GM18519 (cell line): ENCODE data around the gene ELF2.
A peak's percentile ranks its signal among the peaks of the same experiment; 100 is the strongest.
"Not testable (repeated sequence)": the region's sequence is repeated elsewhere in the genome, so short reads cannot be mapped to it uniquely, and the experiment has no call there.

ENCODE experiments used
- ATAC-seq: cut with Tn5 transposase; IDR thresholded peaks from one replicate; pipeline ENCODE4 v1.9.1; 2021; ENCODE audit warnings: mild to moderate bottlenecking, moderate library complexity; ENCODE audit not compliant: unreplicated experiment, low FRiP score

The ELF2 gene

DNA sequence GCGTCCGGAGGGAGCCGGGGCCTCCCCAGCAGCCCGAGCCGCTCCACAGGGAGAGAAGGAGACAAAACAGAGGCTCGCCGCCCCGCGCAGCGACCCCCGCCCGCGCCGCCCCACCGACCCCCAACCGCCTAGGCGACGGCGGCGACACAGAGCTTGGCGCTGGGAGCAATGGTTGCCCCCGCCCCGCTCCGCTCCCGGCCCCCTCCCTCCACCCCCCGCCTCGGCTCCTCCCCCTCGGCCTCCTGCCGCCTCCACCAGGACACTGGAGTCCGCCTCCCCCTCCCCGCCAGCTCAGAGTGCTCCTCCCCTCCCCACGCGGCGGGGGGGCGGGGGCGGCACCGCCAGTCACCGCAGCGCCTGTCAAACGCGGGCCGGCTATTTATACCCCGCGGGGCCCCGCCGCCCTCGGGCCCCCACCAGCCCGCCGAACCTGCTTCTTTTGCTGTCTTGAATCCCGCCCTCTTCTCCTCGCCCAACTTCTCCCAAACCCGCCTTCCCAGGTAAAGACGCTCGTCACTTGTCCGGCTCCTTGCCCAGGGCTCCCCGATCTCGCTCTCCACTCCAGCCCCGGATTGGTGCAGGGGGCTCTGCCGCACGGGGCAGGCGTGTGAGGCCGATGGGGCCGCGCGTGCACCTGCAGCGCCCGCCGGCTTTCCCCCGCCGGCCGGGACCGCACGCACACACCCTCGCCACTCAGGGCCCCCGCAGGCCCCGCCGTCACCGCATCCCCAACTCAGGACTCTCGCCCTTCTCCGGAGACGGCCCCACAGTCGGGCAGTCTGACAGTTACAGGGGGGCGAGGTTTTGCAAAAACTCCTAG lies at the start of gene ELF2:
ELF2 (minus strand) TSS at position 170 of the 820 bp plus-strand sequence. CDS start 39,517 bp downstream, outside the sequence.
- ATAC-seq: peak; percentile 22

DNA sequence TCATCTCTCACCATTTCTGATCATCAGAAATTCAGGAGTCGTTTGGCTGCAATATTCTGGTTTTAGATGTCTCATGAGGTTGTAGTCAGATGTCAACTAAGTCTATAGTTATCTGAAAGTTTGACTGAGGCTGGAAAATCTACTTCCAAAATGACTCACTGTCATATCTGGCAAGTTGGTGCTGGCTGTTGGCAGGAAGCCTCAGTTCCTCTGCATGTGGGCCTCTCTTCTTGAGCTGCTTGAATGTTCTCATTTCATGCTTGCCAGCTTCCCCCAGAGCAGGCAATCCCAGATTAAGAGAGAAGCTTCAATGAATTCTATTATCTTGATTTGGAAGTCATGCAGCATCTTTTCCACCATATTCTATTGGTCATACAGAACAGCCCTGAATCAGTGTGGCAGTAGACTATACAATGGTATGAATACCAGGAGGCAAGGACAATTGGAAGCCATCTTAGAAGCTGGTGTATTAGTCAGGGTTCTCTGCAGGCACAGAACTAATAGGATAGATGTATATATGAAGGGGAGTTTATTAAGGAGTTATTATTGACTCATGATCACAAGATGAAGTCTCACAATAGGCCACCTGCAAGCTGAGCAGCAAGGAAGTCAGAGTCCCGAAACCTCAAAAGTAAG lies 46.8 kb upstream of the ELF2 start:
- no peak for ATAC-seq

DNA sequence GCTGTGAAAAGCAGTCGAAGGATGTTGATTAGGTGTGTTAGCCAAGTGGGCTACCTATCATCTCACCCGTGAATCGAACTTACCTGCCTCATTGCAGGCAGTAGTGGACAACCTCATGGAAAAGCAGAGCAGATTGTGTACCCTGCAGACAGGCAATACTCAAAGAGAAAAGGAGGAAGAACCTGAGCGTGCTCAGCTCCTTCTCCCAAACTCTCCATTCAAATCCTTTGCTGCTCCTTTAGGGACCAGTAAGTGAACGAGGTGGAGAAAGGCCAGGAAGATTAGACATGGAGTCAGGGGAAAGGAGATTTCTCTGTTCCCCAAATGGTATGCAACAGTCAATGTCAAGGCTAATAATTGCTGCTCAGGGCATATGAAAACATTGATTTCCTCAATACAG lies 45.2 kb upstream of the ELF2 start:
- no peak for ATAC-seq

DNA sequence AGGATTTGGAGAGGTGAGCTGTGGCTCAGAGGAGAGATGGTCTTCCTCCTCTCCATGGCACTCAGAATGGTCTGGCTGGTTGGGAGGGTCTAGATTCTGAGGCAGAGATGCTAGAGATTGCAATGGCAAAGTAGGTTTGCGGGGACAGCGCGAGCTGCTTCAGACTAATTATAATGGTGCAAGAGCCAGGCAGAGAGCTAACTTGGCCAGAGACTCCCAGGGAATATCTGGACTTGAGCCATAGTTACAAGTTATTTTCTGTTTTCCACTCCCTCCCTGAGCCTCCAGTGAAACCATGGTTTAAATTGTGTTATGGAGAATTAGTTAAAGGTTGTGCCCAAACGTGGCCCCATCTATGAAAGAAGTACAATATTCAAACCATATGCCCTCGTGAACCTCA lies 44.7 kb upstream of the ELF2 start:
- ATAC-seq: no peak

DNA sequence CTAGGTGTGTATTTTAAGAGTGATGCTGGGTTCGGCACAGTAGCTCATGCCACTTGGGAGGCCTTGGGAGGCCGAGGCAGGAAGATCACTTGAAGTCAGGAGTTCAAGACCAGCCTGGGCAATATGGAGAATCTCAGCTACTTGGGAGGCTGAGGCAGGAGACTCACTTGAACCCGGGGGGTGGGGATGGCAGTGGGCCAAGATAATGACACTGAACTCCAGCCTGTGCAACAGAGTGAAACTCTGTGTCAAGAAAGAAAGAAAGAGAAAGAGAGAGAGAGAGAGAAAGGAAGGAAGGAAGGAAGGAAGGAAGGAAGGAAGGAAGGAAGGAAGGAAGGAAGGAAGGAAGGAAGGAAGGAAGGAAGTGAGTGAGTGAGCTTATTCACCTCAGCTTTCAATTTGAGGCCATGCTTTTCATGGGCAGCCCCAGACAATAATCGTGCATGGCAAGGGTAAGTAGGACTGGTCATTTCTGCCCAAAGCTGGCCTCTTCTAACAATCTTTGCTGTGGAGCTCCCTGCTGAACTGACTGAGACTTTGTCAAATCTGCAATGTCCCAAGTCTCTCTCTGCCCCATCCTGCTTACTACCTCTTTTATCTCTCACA lies 42.5 kb upstream of the ELF2 start:
- no peak for ATAC-seq

DNA sequence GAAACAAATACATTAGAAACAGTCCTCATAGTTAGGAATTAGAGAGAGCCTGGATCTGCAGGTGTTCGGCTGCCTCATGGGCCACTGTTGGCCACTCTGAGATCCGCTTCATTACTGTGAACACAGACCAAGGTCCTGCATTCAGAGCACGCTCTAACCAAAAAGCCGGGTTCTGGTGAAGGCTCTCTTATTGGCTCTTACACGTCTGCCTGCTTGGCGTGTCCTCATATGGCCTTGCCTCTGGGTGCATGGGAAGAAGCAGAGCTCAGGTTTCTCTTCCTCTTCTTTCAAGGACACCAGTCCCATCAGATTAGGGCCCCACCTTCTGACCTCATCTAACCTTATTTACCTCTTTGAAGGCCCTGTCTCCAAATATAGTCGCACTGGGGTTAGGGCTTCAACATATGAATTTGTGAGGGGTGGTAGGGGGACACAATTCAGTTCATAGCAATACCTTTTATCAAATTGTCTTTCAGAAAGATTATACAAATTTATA lies 37.1 kb upstream of the ELF2 start:
- ATAC-seq: peak; percentile 98

DNA sequence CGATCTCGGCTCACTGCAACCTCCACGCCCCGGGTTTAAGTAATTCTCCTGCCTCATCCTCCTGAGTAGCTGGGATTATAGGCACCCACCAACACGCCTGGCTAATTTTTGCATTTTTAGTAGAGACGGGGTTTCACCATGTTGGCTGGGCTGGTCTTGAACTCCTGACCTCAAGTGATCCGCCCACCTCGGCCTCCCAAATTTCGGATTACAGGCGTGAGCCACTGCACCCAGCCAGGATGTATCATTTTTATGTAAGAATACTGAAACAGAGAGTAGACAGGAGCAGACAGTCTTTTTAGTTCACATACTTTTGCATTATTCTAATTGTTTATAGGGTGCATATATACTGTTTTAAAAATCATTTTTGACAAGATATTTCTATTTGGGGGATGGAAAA lies 36.6 kb upstream of the ELF2 start:
- ATAC-seq: peak; percentile 4

DNA sequence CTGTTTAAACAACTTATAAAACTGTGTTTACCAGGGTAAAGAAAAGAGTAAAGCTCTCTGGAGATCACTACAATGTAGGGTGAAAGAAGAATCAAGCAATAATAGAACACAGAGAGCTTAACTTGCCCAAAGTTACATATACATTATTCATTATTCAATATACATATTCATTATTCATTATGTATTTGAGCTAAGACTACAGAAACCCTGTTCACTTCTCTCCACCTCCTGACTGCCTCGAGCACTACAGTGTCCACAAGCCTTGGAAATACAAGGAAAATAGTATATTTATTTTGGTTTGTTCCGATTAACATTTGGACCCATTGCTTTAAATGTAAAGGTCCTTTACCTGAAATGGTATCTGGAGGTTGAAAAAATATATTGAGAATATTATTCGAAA lies 35.9 kb upstream of the ELF2 start:
- ATAC-seq: no peak

DNA sequence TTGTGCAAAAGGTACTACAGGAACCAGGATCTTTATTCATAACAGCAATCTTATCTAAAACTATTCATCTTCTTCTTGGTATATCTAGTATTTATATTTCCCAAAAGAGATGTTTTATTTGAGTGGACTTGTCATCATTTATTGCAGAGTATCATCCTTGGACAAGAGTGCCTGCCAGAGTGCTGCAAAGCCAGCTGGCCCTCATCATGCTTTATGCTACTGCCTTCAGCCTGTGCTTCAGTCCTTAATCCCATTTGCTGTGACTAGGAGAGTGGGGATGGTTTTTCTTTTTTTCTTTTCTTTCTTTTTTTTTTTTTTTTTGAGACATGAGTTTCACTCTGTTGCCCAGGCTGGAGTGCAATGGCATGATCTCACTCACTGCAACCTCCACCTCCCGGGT lies 33.5 kb upstream of the ELF2 start:
- ATAC-seq: no peak

DNA sequence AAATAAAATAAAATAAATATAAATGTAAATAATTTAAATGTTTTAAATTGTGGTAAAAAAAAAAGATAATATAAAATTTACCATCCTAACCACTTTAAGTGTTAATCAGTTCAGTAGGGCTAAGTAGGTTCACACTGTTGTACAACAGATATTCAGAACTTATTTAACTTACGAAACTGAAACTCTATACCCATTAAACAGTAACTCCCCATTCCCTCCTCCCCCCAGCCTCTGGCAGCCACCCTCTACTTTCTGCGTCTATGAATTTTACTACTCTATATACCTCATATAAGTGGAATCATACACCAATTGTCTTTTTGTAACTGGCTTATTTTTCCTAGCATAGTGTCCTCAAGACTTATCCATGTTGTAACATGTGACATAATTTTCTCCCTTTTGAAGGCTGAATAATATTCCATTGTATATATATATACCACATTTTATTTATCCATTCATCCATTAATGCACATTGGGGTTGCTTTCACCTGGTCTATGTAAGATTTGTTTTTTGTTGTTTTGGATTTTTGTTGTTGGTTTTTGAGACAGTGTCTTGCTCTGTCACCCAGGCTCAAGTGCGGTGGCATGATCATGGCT lies 32.5 kb upstream of the ELF2 start:
- no peak for ATAC-seq

DNA sequence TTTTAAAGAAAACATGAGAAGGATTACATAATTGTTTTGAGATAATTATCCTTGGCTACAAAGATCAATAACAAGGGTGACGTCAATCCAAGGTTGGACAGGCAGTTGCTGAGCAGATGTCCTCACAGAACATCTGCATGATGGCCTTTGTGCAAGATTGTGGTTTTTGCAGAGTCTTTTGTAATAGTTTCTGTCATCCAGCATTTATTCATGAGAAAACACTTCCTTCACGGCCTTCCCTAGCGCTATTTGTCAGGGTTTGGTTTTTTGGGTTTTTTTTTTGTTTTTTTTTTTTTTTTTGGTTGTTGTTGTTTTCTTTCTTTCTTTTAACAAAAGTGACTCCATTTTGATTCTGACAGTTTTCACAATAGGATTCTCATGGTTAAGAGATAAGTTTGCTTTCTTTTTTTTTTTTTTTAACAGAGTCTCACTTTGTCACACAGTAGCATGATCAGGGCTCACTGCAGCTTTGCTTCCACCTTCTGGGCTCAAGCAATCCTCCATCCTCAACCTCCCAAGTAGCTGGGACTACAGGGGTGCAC lies 31.5 kb upstream of the ELF2 start:
- peak; percentile 39 for ATAC-seq

DNA sequence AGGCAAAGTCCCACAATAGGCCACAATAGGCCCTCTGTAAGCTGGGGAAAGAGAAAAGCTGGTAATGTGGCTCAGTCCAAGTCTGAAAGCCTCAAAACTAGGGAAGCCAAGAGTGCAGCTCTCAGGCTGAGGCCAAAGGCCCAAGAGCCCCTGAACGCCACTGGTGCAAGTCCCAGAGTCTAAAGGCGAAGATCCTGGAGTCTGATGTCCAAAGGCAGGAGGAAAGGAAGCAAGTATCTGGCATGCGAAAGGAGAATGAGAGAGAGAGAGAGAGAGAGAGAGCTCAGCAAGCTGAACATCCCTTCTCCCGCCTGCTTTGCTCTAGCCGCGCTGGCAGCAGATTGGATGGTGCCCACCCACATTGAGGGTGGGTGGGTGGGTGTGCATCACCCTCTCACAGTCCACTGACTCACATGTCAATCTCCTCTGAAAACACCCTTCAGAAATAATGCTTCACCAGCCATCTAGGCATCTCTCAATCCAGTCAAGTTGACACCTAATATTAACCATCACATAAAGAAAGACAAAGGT lies 30.9 kb upstream of the ELF2 start:
- ATAC-seq: no peak

DNA sequence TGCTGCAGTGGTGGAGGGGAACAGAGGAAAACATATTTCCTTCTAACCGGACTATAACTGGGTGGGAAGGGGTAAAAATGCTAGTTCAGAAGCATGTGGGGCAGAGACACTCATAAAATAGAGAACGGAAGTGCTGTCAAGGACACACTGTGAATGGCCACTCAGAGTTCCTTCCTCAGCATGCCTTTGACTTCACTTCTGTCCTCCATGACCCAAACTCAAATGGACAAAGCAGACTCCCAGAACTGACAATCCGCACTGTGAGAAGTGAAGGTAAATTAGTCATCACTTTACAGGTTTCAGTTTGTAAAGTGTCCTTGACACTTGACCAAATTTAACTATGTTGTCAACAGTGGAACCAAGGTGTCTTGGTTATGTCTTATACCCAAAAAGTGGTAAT lies 30.2 kb upstream of the ELF2 start:
- ATAC-seq: no peak

DNA sequence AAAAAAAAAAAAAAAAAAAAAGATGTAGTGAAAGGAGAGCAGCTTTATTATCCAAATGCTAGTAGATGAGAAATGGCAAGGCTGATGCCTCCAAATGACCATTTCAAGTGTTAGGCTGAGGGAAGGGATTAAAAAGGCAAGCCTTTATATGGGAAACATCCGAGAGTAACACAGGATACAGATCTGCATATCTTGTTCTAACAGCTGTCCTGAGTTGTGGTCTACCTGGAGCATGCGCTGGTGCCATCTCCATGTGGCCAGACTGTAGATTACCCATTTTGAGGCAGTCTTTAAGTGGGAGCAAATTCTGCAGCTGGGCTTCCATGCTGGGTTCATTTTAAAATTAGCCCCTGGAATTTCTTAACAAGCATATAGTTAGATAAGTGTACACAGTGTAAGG lies 26.0 kb upstream of the ELF2 start:
- ATAC-seq: no peak

DNA sequence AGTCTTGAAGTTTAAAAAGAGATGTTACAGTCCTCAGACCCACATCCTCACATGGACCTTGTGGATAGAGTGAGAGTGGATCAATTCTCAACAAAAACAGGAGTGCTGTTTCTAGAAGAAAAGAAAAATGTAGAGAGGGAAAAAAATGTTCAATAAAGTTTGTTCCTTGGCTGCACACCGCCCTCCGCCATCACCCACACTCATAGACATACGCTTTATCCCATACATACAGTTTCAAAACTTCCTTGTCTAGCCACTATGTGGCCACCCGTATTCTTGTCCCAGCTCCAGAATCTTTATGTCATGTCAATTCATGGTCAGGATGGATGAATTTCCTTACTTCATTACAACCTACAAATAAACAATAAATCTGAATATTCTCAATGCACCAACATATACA lies 23.5 kb upstream of the ELF2 start:
- no peak for ATAC-seq

DNA sequence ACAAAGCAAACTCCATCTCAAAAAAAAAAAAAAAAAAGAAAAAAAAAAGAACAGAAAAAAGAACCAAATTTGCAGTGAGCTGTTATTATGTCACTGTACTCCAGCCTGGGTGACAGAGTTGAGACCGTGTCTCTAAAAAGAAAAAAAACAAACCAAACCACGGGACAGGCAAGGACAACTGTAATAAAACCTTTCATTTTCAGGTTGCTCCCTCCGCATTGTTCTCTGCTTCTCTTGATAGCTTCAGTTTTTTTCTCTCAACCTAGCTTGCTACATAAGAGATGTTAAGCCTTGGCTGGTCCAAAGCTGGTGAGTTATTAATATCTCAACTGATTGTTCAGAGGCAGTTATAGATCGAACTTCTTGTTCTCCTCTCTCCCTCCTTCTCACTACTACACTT lies 23.1 kb upstream of the ELF2 start:
- ATAC-seq: no peak

DNA sequence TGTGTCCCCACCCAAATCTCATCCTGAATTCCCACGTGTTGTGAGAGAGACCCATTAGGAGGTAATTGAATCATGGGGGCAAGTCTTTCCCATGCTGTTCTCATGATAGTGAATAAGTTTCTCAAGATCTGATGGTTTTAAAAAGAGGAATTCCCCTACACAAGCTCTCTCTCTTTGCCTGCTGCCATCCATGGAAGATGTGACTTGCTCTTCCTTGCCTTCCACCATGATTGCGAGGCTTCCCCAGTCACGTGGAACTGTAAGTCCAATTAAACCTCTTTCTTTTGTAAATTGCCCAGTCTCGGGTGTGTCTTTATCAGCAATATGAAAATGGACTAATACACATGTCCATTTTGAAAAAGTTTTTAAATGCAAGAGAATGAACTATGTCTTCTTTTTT lies 20.2 kb upstream of the ELF2 start:
- not testable (repeated sequence) for ATAC-seq

DNA sequence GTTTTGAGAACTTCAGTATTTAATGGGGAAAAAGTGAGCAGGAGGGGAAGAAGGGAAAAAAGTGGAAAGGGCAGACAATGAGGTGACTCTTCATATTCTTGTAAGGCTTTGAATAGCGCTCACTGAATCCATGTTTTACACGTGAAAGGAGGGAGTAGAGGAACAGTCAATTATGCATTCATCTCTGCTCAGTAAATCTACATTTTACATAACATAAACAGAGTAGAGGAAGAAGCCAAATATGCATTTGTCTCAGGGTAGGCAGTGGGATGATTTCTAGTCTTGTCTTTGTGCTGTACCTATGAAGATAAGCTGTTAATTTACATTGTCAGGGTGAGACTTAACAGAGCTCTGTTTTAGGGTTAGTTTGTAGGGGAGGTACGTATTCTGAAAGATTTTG lies 19.4 kb upstream of the ELF2 start:
- ATAC-seq: no peak

DNA sequence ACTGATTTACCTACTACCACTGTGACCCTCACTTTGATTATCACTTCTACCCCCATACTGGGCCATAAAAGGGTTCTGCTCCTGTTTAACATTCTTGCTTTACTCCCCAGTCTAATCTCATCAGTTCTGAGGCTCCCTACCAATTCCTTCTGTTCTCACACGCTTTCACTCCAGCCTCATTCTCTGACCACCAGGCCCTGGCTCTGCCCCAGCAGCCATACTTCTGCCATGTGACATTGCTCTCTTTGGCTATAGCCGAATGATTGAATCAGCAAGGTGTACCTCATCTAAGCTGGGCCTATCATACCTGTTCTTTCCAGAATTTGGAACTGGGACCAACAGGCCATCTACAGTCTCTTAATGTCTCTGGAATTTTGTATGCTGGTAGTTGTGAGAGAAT lies 14.4 kb upstream of the ELF2 start:
- ATAC-seq: no peak

DNA sequence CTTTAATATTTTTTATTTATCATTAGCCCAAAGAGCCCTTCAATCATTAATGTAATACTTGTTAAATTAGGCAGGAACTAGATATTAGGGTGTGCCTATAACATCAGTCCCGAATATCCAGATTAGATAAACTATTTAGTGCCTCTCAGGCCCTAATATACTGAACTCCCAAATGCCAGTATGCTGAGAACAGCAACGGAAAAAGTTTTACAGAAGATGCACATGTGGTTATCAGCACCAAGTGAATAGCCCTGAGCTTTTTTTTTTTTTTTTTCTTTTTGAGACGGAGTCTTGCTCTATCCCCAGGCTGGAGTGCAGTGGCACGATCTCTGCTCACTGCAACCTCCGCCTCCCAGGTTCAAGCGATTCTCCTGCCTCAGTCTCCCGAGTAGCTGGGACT lies 13.0 kb upstream of the ELF2 start:
- ATAC-seq: no peak

DNA sequence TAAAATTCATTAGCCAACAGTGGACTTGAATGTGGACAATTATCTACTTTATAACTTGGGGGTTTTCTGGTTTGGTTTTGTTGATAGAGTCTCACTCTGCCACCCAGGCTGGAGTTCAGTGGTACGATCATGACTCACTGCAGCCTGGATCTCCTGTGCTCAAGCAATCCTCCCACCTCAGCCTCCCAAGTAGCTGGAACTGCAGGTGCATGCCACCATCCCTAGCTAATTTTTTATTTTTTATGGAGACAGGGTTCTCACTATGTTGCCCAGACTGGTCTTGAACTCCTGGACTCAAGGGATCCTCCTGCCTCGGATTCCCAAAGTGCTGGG lies 12.4 kb upstream of the ELF2 start:
- no peak for ATAC-seq
